Mesenchymal stem cell (in vitro differentiated cells and primary cell): Measurements from ENCODE around the gene SURF2.

Experiments
- DNase-seq: peaks from one replicate; pipeline ENCODE4 v3.0.0-alpha.2; 2013
- H2AFZ ChIP-seq: one replicate; pipeline ENCODE4 v1.6.1; 2013; ENCODE audit warnings: low read depth, mild to moderate bottlenecking, control low read depth, inconsistent platforms, low read length, moderate library complexity
- H2AK5ac ChIP-seq: 2 replicates; pipeline ENCODE4 v1.6.1; 2013; ENCODE audit warnings: low read length, moderate library complexity, mild to moderate bottlenecking, inconsistent platforms; ENCODE audit not compliant: severe bottlenecking
- H2BK120ac ChIP-seq: one replicate; pipeline ENCODE4 v1.6.1; 2013; ENCODE audit warnings: low read depth, mild to moderate bottlenecking, inconsistent platforms, low read length, moderate library complexity
- H2BK12ac ChIP-seq, 2 experiments: one replicate each; pipeline ENCODE4 v1.6.1; 2013; ENCODE audit warnings: inconsistent platforms in 2 of 2, low read length in 2 of 2, mild to moderate bottlenecking in 2 of 2, moderate library complexity in 2 of 2, control low read depth in 1 of 2
- H2BK15ac ChIP-seq: one replicate; pipeline ENCODE4 v1.6.1; 2013; ENCODE audit warnings: mild to moderate bottlenecking, low read depth, inconsistent platforms; ENCODE audit not compliant: poor library complexity, severe bottlenecking
- H2BK5ac ChIP-seq: 2 replicates; pipeline ENCODE4 v1.6.1; 2013; ENCODE audit warnings: low read depth, mild to moderate bottlenecking, low read length, control low read depth, inconsistent platforms; ENCODE audit not compliant: poor library complexity, severe bottlenecking
- H3K14ac ChIP-seq, 2 experiments: one replicate each; pipeline ENCODE4 v1.6.1; 2013; ENCODE audit warnings: inconsistent platforms in 2 of 2, low read length in 2 of 2, control low read depth in 1 of 2, mild to moderate bottlenecking in 1 of 2, moderate library complexity in 1 of 2
- H3K18ac ChIP-seq, 2 experiments: one replicate each; pipeline ENCODE4 v1.6.1; 2013; ENCODE audit warnings: inconsistent platforms in 2 of 2, low read length in 2 of 2, control low read depth in 1 of 2, low read depth in 1 of 2, mild to moderate bottlenecking in 1 of 2
- H3K23ac ChIP-seq, 2 experiments: one replicate each; pipeline ENCODE4 v1.6.1; 2013; ENCODE audit warnings: inconsistent platforms in 2 of 2, low read length in 2 of 2, mild to moderate bottlenecking in 2 of 2, moderate library complexity in 2 of 2, control low read depth in 1 of 2
- H3K27ac ChIP-seq: 2 replicates; pipeline ENCODE4 v1.5.1; 2013; ENCODE audit warnings: mild to moderate bottlenecking, moderate library complexity, low read length, control low read depth, inconsistent platforms; ENCODE audit not compliant: poor library complexity, severe bottlenecking
- H3K27me3 ChIP-seq, 2 experiments: 2 replicates each; pipeline versions ENCODE4 v1.6.1 to v1.7.0; 2013; ENCODE audit warnings: low read length in 2 of 2, mild to moderate bottlenecking in 2 of 2, moderate library complexity in 2 of 2, control low read depth in 1 of 2, inconsistent platforms in 1 of 2; ENCODE audit not compliant: control insufficient read depth in 1 of 2, insufficient read depth in 1 of 2
- H3K36me3 ChIP-seq, 2 experiments: 2 replicates each; pipeline versions ENCODE4 v1.6.1 to v1.7.0; 2013; ENCODE audit warnings: low read length in 2 of 2, control low read depth in 1 of 2, inconsistent platforms in 1 of 2, low read depth in 1 of 2, mild to moderate bottlenecking in 1 of 2; ENCODE audit not compliant: insufficient read depth in 2 of 2, control insufficient read depth in 1 of 2
- H3K4ac ChIP-seq, 2 experiments: one replicate each; pipeline ENCODE4 v1.6.1; 2013; ENCODE audit warnings: inconsistent platforms in 2 of 2, low read length in 2 of 2, mild to moderate bottlenecking in 2 of 2, moderate library complexity in 2 of 2, control low read depth in 1 of 2, low read depth in 1 of 2
- H3K4me1 ChIP-seq: 2 replicates; pipeline ENCODE4 v1.6.1; 2013; ENCODE audit warnings: low read depth, low read length, control low read depth; ENCODE audit not compliant: control insufficient read depth, insufficient read depth
- H3K4me2 ChIP-seq: 2 replicates; pipeline ENCODE4 v1.6.1; 2013; ENCODE audit warnings: low read length, mild to moderate bottlenecking, inconsistent platforms; ENCODE audit not compliant: poor library complexity, severe bottlenecking
- H3K4me3 ChIP-seq, 2 experiments: 2 replicates each; pipeline versions ENCODE4 v1.5.1 to v1.7.0; 2013; ENCODE audit warnings: low read length in 2 of 2, mild to moderate bottlenecking in 2 of 2, control low read depth in 1 of 2, low read depth in 1 of 2; ENCODE audit not compliant: insufficient read depth in 1 of 2
- H3K79me1 ChIP-seq: replicated peaks from 2 replicates; pipeline ENCODE4 v1.6.1; 2013; ENCODE audit warnings: mild to moderate bottlenecking, control low read depth, low read length, inconsistent platforms; ENCODE audit not compliant: poor library complexity, severe bottlenecking
- H3K9ac ChIP-seq: 2 replicates; pipeline ENCODE4 v1.7.0; 2013; ENCODE audit warnings: mild to moderate bottlenecking, low read length, moderate library complexity
- H3K9me3 ChIP-seq: 2 replicates; pipeline ENCODE4 v1.7.0; 2013; ENCODE audit warnings: mild to moderate bottlenecking, low read length; ENCODE audit not compliant: control insufficient read depth
- H4K8ac ChIP-seq: one replicate; pipeline ENCODE4 v1.6.1; 2013; ENCODE audit warnings: inconsistent platforms, mild to moderate bottlenecking, low read length, moderate library complexity
- H4K91ac ChIP-seq: one replicate; pipeline ENCODE4 v1.6.1; 2013; ENCODE audit warnings: mild to moderate bottlenecking, low read length, inconsistent platforms
- WGBS: methylation state at CpG from one replicate; pipeline ENCODE4 v1.1.7; 2013; ENCODE audit warnings: mixed read lengths; 5-methylcytosine and 5-hydroxymethylcytosine counted together

The SURF2 gene

GRCh38 chr9:133341369-133342068, 14.8 kb upstream of the SURF2 start:
- Histone ChIP-seq H2BK5ac (no peak overlapping the region), H2BK15ac (no peak overlapping the region), H2AFZ (no peak overlapping the region), H3K79me1 (peaks cover 42% of the 10 kb centered on the region), H3K36me3 (peaks cover 70 to 83% of the 10 kb centered on the region in 2 experiments), H3K14ac (no peak overlapping the region), H3K27me3 (no peaks in the 10 kb centered on the region), H3K23ac (no peak overlapping the region), H3K27ac (no peak overlapping the region), H3K4me2 (no peak overlapping the region), H3K4me1 (peaks cover 14% of the 10 kb centered on the region), H3K9me3 (no peaks in the 10 kb centered on the region), H2BK12ac (no peak overlapping the region), H4K91ac (no peak overlapping the region), H3K18ac (no peak overlapping the region), H2BK120ac (no peak overlapping the region), H2AK5ac (no peak overlapping the region), H3K4me3 (no peak overlapping the region), H3K4ac (no peak overlapping the region), H4K8ac (no peak overlapping the region), H3K9ac (no peak overlapping the region)
- WGBS = 97% methylated on average over 14 of the region's 15 CpGs
- DNase-seq = no peak

- 77% methylated on average over 12 of the region's 12 CpGs for WGBS
- Histone ChIP-seq H2BK15ac (no peak overlapping the region), H2AK5ac (no peak overlapping the region), H3K27ac (no peak overlapping the region), H2BK12ac (no peak overlapping the region), H3K79me1 (peaks cover 41% of the 10 kb centered on the region), H3K36me3 (peaks cover 71 to 83% of the 10 kb centered on the region in 2 experiments), H3K9ac (no peak overlapping the region), H3K27me3 (no peaks in the 10 kb centered on the region), H2BK120ac (no peak overlapping the region), H3K9me3 (no peaks in the 10 kb centered on the region), H3K4me2 (no peak overlapping the region), H4K91ac (no peak overlapping the region), H2BK5ac (no peak overlapping the region), H3K4ac (no peak overlapping the region), H4K8ac (no peak overlapping the region), H3K23ac (no peak overlapping the region), H3K4me1 (peaks cover 16% of the 10 kb centered on the region), H3K14ac (no peak overlapping the region), H3K4me3 (no peak overlapping the region), H2AFZ (no peak overlapping the region), H3K18ac (no peak overlapping the region)
- DNase-seq = no peak
Observed at GRCh38 chr9:133342069-133342406, 14.3 kb upstream of the SURF2 start.

GRCh38 chr9:133342570-133342969, 13.8 kb upstream of the SURF2 start:
- Histone ChIP-seq H4K8ac (no peak overlapping the region), H3K14ac (no peak overlapping the region)
- no peak for DNase-seq

GRCh38 chr9:133344071-133344470, 12.3 kb upstream of the SURF2 start:
- Histone ChIP-seq H3K4me3 (no peak overlapping the region), H3K14ac (no peak overlapping the region), H3K4me2 (no peak overlapping the region), H3K18ac (no peak overlapping the region), H3K9me3 (no peaks in the 10 kb centered on the region), H3K36me3 (peaks cover 71 to 74% of the 10 kb centered on the region in 2 experiments), H2BK15ac (no peak overlapping the region), H3K27me3 (no peaks in the 10 kb centered on the region), H3K4me1 (peaks cover 17% of the 10 kb centered on the region), H4K91ac (no peak overlapping the region), H4K8ac (no peak overlapping the region), H2AK5ac (no peak overlapping the region), H2BK120ac (no peak overlapping the region), H2AFZ (no peak overlapping the region), H3K23ac (no peak overlapping the region), H2BK5ac (no peak overlapping the region), H3K4ac (no peak overlapping the region), H3K79me1 (peaks cover 41% of the 10 kb centered on the region), H2BK12ac (no peak overlapping the region), H3K27ac (no peak overlapping the region), H3K9ac (no peak overlapping the region)
- 99% methylated on average over 18 of the region's 19 CpGs for WGBS
- DNase-seq = no peak

More at GRCh38 chr9:133342570-133342969, 13.8 kb upstream of the SURF2 start:
- Histone ChIP-seq H2BK12ac (no peak overlapping the region), H3K27ac (no peak overlapping the region), H3K4ac (no peak overlapping the region), H3K4me2 (no peak overlapping the region), H2BK15ac (no peak overlapping the region), H2AFZ (no peak overlapping the region), H2BK120ac (no peak overlapping the region), H3K18ac (no peak overlapping the region), H3K4me1 (peaks cover 16% of the 10 kb centered on the region), H2BK5ac (no peak overlapping the region), H3K4me3 (no peak overlapping the region), H3K23ac (no peak overlapping the region), H4K91ac (no peak overlapping the region), H3K27me3 (no peaks in the 10 kb centered on the region), H3K9ac (no peak overlapping the region), H2AK5ac (no peak overlapping the region), H3K9me3 (no peaks in the 10 kb centered on the region), H3K36me3 (peaks cover 71 to 82% of the 10 kb centered on the region in 2 experiments), H3K79me1 (peaks cover 41% of the 10 kb centered on the region)
- WGBS = 85% methylated on average over 11 of the region's 11 CpGs
